Measurements from ENCODE around the gene CA5B.
A peak's percentile ranks its signal among the peaks of the same experiment; 100 is the strongest.
"Not testable (repeated sequence)": the region's sequence is repeated elsewhere in the genome, so short reads cannot be mapped to it uniquely, and the experiment has no call there.

Gene CA5B

GRCh38 chrX:15737959-15738902 is at the start of gene CA5B:
Gene CA5B (plus strand): TSS chrX:15738270. CDS start chrX:15750024, 11,754 bp downstream.
- peak; percentile 98 for DNase-seq (ENCODE audit: low read depth)

GRCh38 chrX:15694941-15695451 is 43.1 kb upstream of the CA5B start:
- no peak for DNase-seq (ENCODE audit: low read depth)

- DNase-seq (ENCODE audit: low read depth) = no peak
These were observed 41.6 kb upstream of the CA5B start for GRCh38 chrX:15696516-15696915.

- DNase-seq (ENCODE audit: low read depth) = no peak
These were observed 35.3 kb upstream of the CA5B start for GRCh38 chrX:15702488-15703371.

GRCh38 chrX:15703809-15704208 is 34.3 kb upstream of the CA5B start:
- DNase-seq (ENCODE audit: low read depth) = not testable (repeated sequence)

GRCh38 chrX:15704273-15704672 is 33.8 kb upstream of the CA5B start:
- not testable (repeated sequence) for DNase-seq (ENCODE audit: low read depth)

DNA sequence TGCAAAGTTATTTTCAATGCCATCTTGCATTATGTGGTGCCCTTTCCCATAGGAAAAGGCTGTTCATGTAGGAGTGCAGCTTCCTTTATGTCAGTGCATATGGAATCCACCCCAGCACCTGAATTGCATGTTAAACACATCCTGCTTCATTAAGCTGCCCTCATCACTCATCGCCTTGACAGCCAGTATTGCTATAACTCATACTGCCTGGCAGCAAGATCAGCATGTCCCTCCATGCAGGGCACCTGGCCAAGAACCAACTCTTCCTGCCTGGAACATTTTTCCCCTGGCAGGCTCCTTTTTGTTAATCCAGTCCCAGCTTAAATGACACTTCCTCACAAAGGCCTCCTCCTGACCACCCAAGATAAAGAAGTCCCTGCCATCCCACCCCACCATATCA is 23.5 kb upstream of the CA5B start:
- DNase-seq (ENCODE audit: low read depth) = no peak

- DNase-seq (ENCODE audit: low read depth) = no peak
These were observed 19.6 kb upstream of the CA5B start for GRCh38 chrX:15718283-15718970.

DNA sequence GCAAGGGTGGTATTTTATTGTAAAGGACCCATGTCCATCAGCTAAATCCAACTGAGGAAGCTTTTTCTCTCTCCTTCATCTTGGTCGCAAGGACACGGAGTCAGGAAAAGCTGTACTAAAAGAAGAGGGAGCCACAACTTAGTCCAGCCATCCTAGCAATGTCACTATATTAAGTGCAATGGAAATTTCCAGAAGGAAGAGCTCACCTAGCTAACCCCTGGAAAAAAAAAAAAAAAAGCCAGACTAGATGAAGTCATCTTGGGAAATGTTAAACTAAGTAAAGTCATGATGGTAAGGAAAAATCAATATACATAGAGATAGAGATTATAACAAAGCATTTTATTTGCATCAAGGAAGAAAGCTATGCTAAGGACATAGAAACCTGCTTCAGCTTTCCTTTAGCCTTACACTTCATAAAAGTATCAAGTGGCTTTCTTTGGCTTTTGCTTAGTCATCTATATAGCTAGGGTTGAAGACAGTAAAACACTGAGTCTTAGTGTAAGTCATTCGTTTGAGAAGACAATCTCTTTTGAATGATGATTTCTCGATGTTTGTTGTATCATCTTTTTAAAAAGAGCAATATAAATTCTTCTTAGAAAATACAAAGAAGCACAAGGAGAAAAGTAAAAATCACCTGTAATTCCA is 18.6 kb upstream of the CA5B start:
- DNase-seq (ENCODE audit: low read depth) = no peak

- DNase-seq (ENCODE audit: low read depth) = no peak
These were observed 16.2 kb upstream of the CA5B start for GRCh38 chrX:15721911-15722310.

- no peak for DNase-seq (ENCODE audit: low read depth)
These were observed 14.1 kb upstream of the CA5B start for GRCh38 chrX:15723887-15724517.

GRCh38 chrX:15724911-15725310 is 13.2 kb upstream of the CA5B start:
- DNase-seq (ENCODE audit: low read depth) = no peak

GRCh38 chrX:15731368-15731767 is 6.7 kb upstream of the CA5B start:
- DNase-seq (ENCODE audit: low read depth) = not testable (repeated sequence)

- no peak for DNase-seq (ENCODE audit: low read depth)
These were observed 696 bp upstream of the CA5B start for GRCh38 chrX:15737190-15737958.

GRCh38 chrX:15739886-15740285 is 1.8 kb downstream of the CA5B start:
- no peak for DNase-seq (ENCODE audit: low read depth)

DNA sequence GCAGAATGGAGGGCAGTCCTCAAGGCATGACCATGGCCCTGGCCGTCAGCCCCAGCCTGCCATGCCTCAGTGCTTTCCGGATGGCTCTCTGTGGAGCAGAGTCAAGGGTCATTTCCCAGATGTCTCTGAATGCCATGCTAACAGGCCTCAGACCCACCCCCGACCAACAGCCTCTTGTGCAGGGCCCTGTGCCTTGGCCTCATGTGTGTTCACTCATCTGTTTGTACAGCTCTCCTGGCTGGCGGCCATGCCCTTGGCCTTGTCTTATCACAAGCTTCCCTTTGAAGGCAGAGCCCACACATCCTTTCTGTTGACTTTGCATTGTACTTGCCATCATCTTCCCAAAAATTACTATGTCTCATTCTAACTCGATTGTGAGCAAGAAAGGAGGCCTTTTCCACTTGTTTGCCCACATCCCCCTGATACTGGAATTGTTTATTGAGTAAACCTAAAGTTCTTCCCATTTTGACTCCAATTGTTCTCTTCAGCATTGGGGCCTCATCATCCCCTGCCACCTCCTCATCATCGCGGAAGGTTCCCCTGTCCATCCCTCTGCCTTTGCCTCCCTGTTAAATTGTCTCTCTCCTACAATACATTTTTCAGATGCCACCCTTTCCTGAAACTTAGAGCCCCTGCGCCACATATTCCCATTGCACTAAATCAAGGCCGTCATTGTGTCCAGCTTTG is 6.3 kb downstream of the CA5B start:
- DNase-seq (ENCODE audit: low read depth) = no peak

- DNase-seq (ENCODE audit: low read depth) = no peak
These were observed 7.1 kb downstream of the CA5B start for GRCh38 chrX:15745179-15745578.

GRCh38 chrX:15746651-15747050 is 8.6 kb downstream of the CA5B start:
- not testable (repeated sequence) for DNase-seq (ENCODE audit: low read depth)

DNA sequence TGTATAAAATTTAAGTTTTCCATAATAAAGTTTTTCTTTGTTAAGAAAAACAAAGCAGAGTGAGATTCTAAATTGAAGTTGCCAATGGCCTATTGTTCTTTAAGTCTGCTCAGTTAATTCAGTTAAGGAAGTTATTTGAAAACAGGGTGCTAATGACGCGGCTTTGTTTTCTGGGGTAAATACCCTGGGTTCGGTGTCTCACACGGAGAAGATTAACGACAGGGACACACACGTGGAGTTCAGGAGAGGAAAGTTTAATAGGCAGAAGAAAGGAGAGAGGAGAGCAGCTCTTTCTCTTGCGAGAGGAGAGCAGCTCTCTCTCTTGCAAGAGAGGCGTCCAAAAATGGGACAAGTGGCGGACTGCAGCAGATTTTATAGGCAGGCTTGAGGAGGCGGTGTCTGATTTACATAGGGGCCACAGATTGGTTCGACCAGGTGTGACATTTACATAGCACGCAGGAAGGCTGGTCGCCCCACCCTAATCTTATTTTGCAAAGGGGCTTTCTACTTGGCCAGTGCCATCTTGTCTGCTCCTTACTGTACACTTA is 9.6 kb downstream of the CA5B start:
- DNase-seq (ENCODE audit: low read depth) = no peak

Data from stimulated activated CD8-positive, alpha-beta memory T cell treated with anti-CD3 and anti-CD28 coated beads, Interleukin-12 subunit alpha, Interleukin-12 subunit beta, amount 100 ng/mL, for 4 hours (primary cell).